HepG2 (cell line): ENCODE results near the gene SNRPD3. TPM values are rescaled to one million over a fixed set of nuclear protein-coding genes. Genes with fewer than 3 reads are reported as not detected.
A peak's percentile ranks its signal among the peaks of the same experiment; 100 is the strongest.

Source experiments
- ATF7 ChIP-seq, 2 experiments: fragments of 450-650 bp in 1 of 2; sonication (generic) in 1 of 2; formaldehyde crosslinking in 1 of 2; IDR thresholded peaks; 2 replicates each; pipeline versions ENCODE4 v1.4.0 to v1.6.1; 2016 to 2020; ENCODE audit warnings: antibody characterized with exemption in 1 of 2, mild to moderate bottlenecking in 1 of 2, missing genetic modification reagents in 1 of 2
- DMTF1 ChIP-seq: sonication (generic); formaldehyde crosslinking; IDR thresholded peaks from 2 replicates; pipeline ENCODE4 v1.4.0; 2020; ENCODE audit warnings: mild to moderate bottlenecking, missing genetic modification reagents
- MEF2D ChIP-seq: sonication (generic); formaldehyde crosslinking; IDR thresholded peaks from 2 replicates; pipeline ENCODE4 v1.5.1; 2020; ENCODE audit warnings: mild to moderate bottlenecking, missing genetic modification reagents
- NONO ChIP-seq, 2 experiments: fragments of 450-650 bp in 1 of 2; sonication (generic) in 1 of 2; formaldehyde crosslinking in 1 of 2; IDR thresholded peaks in 1 of 2; conservative IDR thresholded peaks in 1 of 2; 2 replicates each; pipeline versions ENCODE4 v1.6.1 to v1.8.0; 2017 to 2022; ENCODE audit warnings: mild to moderate bottlenecking in 1 of 2, missing genetic modification reagents in 1 of 2, moderate library complexity in 1 of 2
- POGZ ChIP-seq: sonication (generic); formaldehyde crosslinking; IDR thresholded peaks from 2 replicates; pipeline ENCODE4 v1.4.0; 2020; ENCODE audit warnings: mild to moderate bottlenecking, missing genetic modification reagents
- SAFB2 ChIP-seq: sonication (generic); formaldehyde crosslinking; IDR thresholded peaks from 2 replicates; pipeline ENCODE4 v1.5.1; 2020; ENCODE audit warnings: missing genetic modification reagents, low read depth, mild to moderate bottlenecking, borderline replicate concordance
- SNAPC4 ChIP-seq: sonication (generic); formaldehyde crosslinking; IDR thresholded peaks from 2 replicates; pipeline ENCODE4 v1.4.0; 2020; ENCODE audit warnings: mild to moderate bottlenecking, missing genetic modification reagents
- ZFP82 ChIP-seq: sonication (generic); formaldehyde crosslinking; IDR thresholded peaks from 2 replicates; pipeline ENCODE4 v1.5.1; 2020; ENCODE audit warnings: mild to moderate bottlenecking, missing genetic modification reagents, borderline replicate concordance
- ZNF160 ChIP-seq: sonication (generic); formaldehyde crosslinking; IDR thresholded peaks from 2 replicates; pipeline ENCODE4 v1.8.0; 2022; ENCODE audit warnings: mild to moderate bottlenecking, inconsistent platforms, missing genetic modification reagents
- ZNF260 ChIP-seq: sonication (generic); formaldehyde crosslinking; IDR thresholded peaks from 2 replicates; pipeline ENCODE4 v1.4.0; 2020; ENCODE audit warnings: missing genetic modification reagents, low read depth, mild to moderate bottlenecking, borderline replicate concordance
- ZNF30 ChIP-seq: sonication (generic); formaldehyde crosslinking; IDR thresholded peaks from 2 replicates; pipeline ENCODE4 v1.5.0; 2020; ENCODE audit warnings: mild to moderate bottlenecking, missing genetic modification reagents
- ZNF333 ChIP-seq: sonication (generic); formaldehyde crosslinking; IDR thresholded peaks from 2 replicates; pipeline ENCODE4 v1.4.0; 2020; ENCODE audit warnings: mild to moderate bottlenecking, missing genetic modification reagents, borderline replicate concordance
- ZNF33B ChIP-seq: sonication (generic); formaldehyde crosslinking; IDR thresholded peaks from 2 replicates; pipeline ENCODE4 v1.5.1; 2020; ENCODE audit warnings: mild to moderate bottlenecking, missing genetic modification reagents
- ZNF501 ChIP-seq: sonication (generic); formaldehyde crosslinking; IDR thresholded peaks from 2 replicates; pipeline ENCODE4 v1.5.1; 2020; ENCODE audit warnings: mild to moderate bottlenecking, moderate library complexity, missing genetic modification reagents
- ZNF530 ChIP-seq: sonication (generic); formaldehyde crosslinking; IDR thresholded peaks from 2 replicates; pipeline ENCODE4 v1.5.0; 2020; ENCODE audit warnings: low read depth, mild to moderate bottlenecking, missing genetic modification reagents
- ZNF777 ChIP-seq: sonication (generic); formaldehyde crosslinking; IDR thresholded peaks from 2 replicates; pipeline ENCODE4 v1.4.0; 2020; ENCODE audit warnings: missing genetic modification reagents
- polyA plus RNA-seq, 8 experiments: library from polyadenylated mRNA; depleted of rRNA in 3 of 8; stranded (reverse) in 7 of 8; unstranded in 1 of 8; fragments of >200 nt; fragmentation: Illumina TruSeq in 4 of 8; extraction: Trizol in 4 of 8; gene quantifications; 2 replicates each; pipeline versions ENCODE4 v1.2.1 to v1.2.3, GENCODE V29; 2011 to 2016; ENCODE audit warnings: low read depth in 4 of 8, missing spikeins in 1 of 8, mixed read lengths in 1 of 8; ENCODE audit not compliant: insufficient read depth in 1 of 8
- total RNA-seq, 5 experiments: library from RNA; depleted of rRNA; stranded (reverse); fragments of >200 nt; fragmentation: Illumina TruSeq; extraction: Trizol; gene quantifications; 2 replicates each; pipeline ENCODE4 v1.2.3, GENCODE V29; 2016; ENCODE audit warnings: low read depth in 1 of 5
- TF ChIP-seq, protein P1 (sequence below): IDR thresholded peaks from 2 replicates; pipeline ENCODE4 v1.6.1; 2016; ENCODE audit warnings: low read depth, control low read depth
- TF ChIP-seq, protein P2 (sequence below): sonication (generic); formaldehyde crosslinking; IDR thresholded peaks from 2 replicates; pipeline ENCODE4 v1.8.0; 2022; ENCODE audit warnings: mild to moderate bottlenecking, missing genetic modification reagents, borderline replicate concordance

Gene SNRPD3
- total and polyA plus RNA-seq, 2 of the 13 experiments (the other 11 are each of a cell fraction or from before 2014, with no cell fraction given), result 110 to 209 TPM

GRCh38 chr22:24506802-24507438 lies 48.9 kb upstream of the SNRPD3 start (continued):
- TF ChIP-seq DMTF1, result no peak
- 0 out of 2 replicates have a peak, but pooled peaks have one; percentile 1 for TF ChIP-seq SNAPC4 (CRISPR knock-in tag)
- TF ChIP-seq ZNF30 (CRISPR knock-in tag), result 0 out of 2 replicates have a peak, but pooled peaks have one; percentile 43
- no peak for TF ChIP-seq ZNF260 (CRISPR knock-in tag)
- TF ChIP-seq ZFP82 (CRISPR knock-in tag), result no peak
- peak; percentile 3; the same call in 1 of the 2 replicates for TF ChIP-seq ZNF501 (CRISPR knock-in tag)
- TF ChIP-seq ZNF160 (CRISPR knock-in tag), result no peak
- TF ChIP-seq ZNF530 (CRISPR knock-in tag), result no peak
- TF ChIP-seq MEF2D (CRISPR knock-in tag), result no peak
- TF ChIP-seq ATF7 (IDR thresholded peaks at IDR 0.05), result no peak
- no peak for TF ChIP-seq ATF7 (CRISPR knock-in tag; IDR thresholded peaks at IDR 0.05)
- TF ChIP-seq ZNF777 (CRISPR knock-in tag), result no peak
- no peak for TF ChIP-seq ZNF333 (CRISPR knock-in tag)
- TF ChIP-seq ZNF33B, result no peak
- no peak for TF ChIP-seq SAFB2 (CRISPR knock-in tag)
- no peak for TF ChIP-seq POGZ (CRISPR knock-in tag)
- TF ChIP-seq NONO (IDR thresholded peaks at IDR 0.05), result no peak
- TF ChIP-seq NONO (CRISPR knock-in tag; conservative IDR thresholded peaks at IDR 0.05), result no peak; the same call in 1 of the 2 replicates
- TF ChIP-seq, protein P1, sequence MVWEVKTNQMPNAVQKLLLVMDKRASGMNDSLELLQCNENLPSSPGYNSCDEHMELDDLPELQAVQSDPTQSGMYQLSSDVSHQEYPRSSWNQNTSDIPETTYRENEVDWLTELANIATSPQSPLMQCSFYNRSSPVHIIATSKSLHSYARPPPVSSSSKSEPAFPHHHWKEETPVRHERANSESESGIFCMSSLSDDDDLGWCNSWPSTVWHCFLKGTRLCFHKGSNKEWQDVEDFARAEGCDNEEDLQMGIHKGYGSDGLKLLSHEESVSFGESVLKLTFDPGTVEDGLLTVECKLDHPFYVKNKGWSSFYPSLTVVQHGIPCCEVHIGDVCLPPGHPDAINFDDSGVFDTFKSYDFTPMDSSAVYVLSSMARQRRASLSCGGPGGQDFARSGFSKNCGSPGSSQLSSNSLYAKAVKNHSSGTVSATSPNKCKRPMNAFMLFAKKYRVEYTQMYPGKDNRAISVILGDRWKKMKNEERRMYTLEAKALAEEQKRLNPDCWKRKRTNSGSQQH (CRISPR knock-in tag), result peak; percentile 65; the same call in 1 of the 2 replicates
- TF ChIP-seq, protein P2, sequence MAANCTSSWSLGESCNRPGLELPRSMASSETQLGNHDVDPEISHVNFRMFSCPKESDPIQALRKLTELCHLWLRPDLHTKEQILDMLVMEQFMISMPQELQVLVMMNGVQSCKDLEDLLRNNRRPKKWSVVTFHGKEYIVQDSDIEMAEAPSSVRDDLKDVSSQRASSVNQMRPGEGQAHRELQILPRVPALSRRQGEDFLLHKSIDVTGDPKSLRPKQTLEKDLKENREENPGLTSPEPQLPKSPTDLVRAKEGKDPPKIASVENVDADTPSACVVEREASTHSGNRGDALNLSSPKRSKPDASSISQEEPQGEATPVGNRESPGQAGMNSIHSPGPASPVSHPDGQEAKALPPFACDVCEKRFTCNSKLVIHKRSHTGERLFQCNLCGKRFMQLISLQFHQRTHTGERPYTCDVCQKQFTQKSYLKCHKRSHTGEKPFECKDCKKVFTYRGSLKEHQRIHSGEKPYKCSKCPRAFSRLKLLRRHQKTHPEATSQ (CRISPR knock-in tag), result no peak
